ENCODE measurements around the gene MBP. TPM values are rescaled to one million over a fixed set of nuclear protein-coding genes. Genes with fewer than 3 reads are reported as not detected.

Gene MBP
- polyA plus RNA-seq, 1 experiment: 2.1 TPM

- Histone ChIP-seq H3K4me3 (ENCODE audit: low read depth, low read length) (no peak overlapping the region), H3K36me3 (ENCODE audit: control insufficient read depth, insufficient read depth, low read length) (no peaks in the 10 kb centered on the region), H3K27me3 (ENCODE audit: control insufficient read depth, insufficient read depth, low read length) (no peaks in the 10 kb centered on the region)
- DNase-seq (ENCODE audit: low read depth): no peak
- POLR2A ChIA-PET: no interaction called here
- CTCF ChIA-PET: interaction anchor here (1.4 kb wide), 1 partner anchor 62 kb away, joined by 5 read pairs; no protein-coding TSS in a partner anchor
- TF ChIP-seq CTCF (IDR thresholded peaks at IDR 0.05; ENCODE audit: insufficient read depth, low read depth, low read length): no peak
Measured at GRCh38 chr18:77062518-77063003, 70.0 kb downstream of the MBP start.

DNA sequence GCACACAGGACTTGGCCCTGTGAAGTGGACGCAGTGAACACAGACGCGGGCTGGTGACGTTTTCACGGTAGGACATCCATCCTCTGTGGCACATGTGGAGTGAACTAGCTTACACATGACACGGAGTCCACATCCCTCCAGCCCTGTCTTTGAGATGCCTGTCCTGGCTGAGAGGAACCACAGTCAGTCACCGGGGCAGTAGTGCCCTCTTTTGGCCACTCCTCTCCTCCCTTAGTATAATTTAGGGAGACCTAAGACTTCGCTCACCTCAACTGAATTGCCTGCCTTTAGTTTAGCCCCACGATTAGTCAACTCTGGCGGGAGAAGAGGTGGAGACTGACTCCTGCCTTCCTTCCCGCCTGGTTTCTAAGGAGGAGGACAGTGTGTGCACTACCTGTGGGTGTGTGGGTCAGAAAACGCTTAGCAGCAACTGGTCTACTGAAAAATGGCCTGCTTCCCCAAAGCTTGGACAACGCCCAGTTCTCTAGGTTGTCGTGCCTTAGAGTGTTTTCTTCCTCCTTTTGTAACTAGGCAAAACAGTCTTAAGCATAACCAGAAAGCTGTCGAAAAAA lies 70.6 kb downstream of the MBP start:
- Histone ChIP-seq H3K4me3 (ENCODE audit: low read depth, low read length) (no peak overlapping the region), H3K27me3 (ENCODE audit: control insufficient read depth, insufficient read depth, low read length) (no peaks in the 10 kb centered on the region), H3K36me3 (ENCODE audit: control insufficient read depth, insufficient read depth, low read length) (no peaks in the 10 kb centered on the region)
- POLR2A ChIA-PET: no interaction called here
- CTCF ChIA-PET: interaction anchor here (1.4 to 2.0 kb wide), 2 partner anchors 61 to 150 kb away, joined by 5 to 6 read pairs; no protein-coding TSS in a partner anchor
- 0 out of 2 replicates have a peak, but pooled peaks have one; percentile 3 for TF ChIP-seq CTCF (IDR thresholded peaks at IDR 0.05; ENCODE audit: insufficient read depth, low read depth, low read length)
- no peak for DNase-seq (ENCODE audit: low read depth)

- TF ChIP-seq CTCF (IDR thresholded peaks at IDR 0.05; ENCODE audit: insufficient read depth, low read depth, low read length): no peak
- ChIA-PET POLR2A (no interaction called here), CTCF (interaction anchor here (0.9 to 2.0 kb wide), 4 partner anchors 60 to 150 kb away, joined by 3 to 6 read pairs (median 4); no protein-coding TSS in a partner anchor)
- DNase-seq (ENCODE audit: low read depth): no peak
- Histone ChIP-seq H3K4me3 (ENCODE audit: low read depth, low read length) (no peak overlapping the region), H3K36me3 (ENCODE audit: control insufficient read depth, insufficient read depth, low read length) (no peaks in the 10 kb centered on the region), H3K27me3 (ENCODE audit: control insufficient read depth, insufficient read depth, low read length) (no peaks in the 10 kb centered on the region)
Measured at GRCh38 chr18:77061281-77061945, 71.2 kb downstream of the MBP start.

- DNase-seq (ENCODE audit: low read depth): no peak
- Histone ChIP-seq H3K4me3 (ENCODE audit: low read depth, low read length) (no peak overlapping the region), H3K36me3 (ENCODE audit: control insufficient read depth, insufficient read depth, low read length) (no peaks in the 10 kb centered on the region), H3K27me3 (ENCODE audit: control insufficient read depth, insufficient read depth, low read length) (no peaks in the 10 kb centered on the region)
- CTCF ChIA-PET: interaction anchor here (0.9 kb wide), 1 partner anchor 68 kb away, joined by 3 read pairs; no protein-coding TSS in a partner anchor
- POLR2A ChIA-PET: no interaction called here
- no peak for TF ChIP-seq CTCF (IDR thresholded peaks at IDR 0.05; ENCODE audit: insufficient read depth, low read depth, low read length)
Measured at GRCh38 chr18:77060151-77060550, 72.4 kb downstream of the MBP start.

DNA sequence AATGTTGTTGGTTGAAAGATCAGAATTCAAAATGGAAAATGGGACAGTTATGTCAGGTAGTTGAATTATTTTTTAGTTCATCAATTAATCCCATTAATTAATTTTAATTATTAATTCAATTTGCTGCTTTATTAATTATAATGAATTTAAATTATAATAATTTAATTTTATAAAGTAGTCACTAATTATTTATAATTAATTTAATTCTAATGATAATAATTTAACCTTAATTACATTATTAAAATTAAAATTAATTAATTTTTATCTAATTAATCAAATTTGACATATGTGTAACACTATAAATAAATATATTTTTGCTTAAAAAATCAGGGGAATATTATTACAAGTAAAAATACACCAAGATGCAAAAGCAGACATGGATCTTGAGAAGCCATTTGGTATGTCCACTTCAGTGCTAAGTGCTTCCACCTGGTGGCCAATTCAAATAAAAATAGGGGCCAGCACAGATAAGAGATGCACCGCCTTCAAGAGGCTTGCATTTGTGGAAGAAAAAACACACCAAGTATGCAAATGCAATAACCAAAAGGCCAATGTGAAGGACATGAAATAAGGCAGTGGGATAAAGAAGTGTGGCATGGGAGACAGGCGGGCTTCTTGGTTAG lies 73.2 kb downstream of the MBP start:
- peak; percentile 58 for TF ChIP-seq CTCF (IDR thresholded peaks at IDR 0.05; ENCODE audit: insufficient read depth, low read depth, low read length)
- H3K36me3 ChIP-seq (ENCODE audit: control insufficient read depth, insufficient read depth, low read length): no peaks in the 10 kb centered on the region
- POLR2A ChIA-PET: no interaction called here
- CTCF ChIA-PET: no interaction called here
- no peak for DNase-seq (ENCODE audit: low read depth)
- no peaks in the 10 kb centered on the region for H3K27me3 ChIP-seq (ENCODE audit: control insufficient read depth, insufficient read depth, low read length)
- H3K4me3 ChIP-seq (ENCODE audit: low read depth, low read length): no peak overlapping the region

Measured in BJ (cell line).